GM18511 (cell line): ENCODE results near the gene FKBP4.

Source experiments
- ATAC-seq: cut with Tn5 transposase; IDR thresholded peaks from one replicate; pipeline ENCODE4 v1.9.1; 2021; ENCODE audit warnings: mild to moderate bottlenecking, moderate library complexity; ENCODE audit not compliant: unreplicated experiment

Gene FKBP4

DNA sequence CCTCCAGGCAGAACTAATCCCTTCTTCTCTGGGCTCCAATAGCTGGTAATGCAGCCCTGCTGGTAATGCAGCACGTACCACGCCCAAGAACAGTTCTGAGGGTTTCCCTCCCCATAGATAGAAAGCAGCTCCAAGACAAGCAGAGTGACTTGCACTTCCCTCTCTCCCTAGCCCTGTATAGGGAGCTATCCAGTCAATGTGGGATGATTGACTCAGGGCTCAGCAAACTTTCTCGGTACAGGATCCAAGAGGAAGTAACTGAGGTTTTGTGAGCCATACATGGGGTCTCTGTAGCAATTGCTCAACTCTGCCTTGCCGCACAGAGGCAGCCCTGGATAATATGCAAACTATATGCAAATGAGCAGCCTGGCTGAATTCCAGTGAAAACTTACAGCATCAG is 15.5 kb upstream of the FKBP4 start:
- no peak for ATAC-seq

DNA sequence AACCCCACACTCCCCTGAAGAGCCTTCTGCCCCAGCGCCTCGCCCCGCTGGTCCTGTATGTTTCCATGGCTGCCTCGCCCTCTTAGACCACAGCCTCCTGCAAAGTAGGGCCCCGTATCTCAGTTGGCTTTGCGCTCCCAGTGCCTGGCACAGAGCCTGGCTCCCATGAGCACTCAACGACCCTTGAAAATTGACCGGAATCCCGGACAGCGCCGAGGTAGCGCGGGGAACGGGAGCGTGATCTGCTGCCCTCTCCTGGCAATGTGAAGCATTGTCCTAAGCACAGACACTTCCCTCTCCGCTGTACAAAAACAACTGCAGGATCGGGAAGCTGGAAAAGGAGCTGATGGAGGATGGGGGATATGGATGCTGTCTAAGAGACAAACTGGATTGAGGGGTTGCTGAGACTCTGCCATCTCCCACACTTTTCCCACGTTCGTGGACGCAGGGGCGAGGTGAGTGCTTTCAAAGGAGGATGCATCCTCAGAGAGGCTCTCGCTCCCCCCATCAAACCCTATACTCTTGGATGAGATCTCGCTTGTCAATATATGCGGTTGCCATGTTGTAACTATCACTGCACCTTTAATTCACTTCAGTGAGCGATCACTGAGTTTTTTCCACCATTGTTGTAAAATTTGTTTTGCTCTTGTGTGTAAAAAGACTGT is 10.7 kb upstream of the FKBP4 start:
- no peak for ATAC-seq

DNA sequence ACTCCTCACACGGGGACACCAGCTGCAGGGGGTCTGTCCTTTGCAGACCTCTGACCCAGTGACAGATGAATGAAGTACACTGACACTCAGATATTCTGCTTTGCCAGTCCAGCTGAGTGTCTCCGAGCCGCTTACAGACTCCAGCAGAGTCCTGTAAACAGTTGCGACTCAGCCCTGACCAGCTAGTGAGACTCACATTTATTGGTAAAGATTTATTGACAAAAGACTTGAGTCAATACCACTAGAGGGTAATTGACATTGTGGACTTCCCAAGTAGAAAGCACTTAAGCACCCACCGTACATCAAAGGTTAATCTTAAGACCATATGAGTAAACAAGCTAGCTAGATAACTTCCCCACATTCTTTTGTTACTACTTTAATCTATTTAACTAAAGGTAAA is 9.8 kb upstream of the FKBP4 start:
- no peak for ATAC-seq

DNA sequence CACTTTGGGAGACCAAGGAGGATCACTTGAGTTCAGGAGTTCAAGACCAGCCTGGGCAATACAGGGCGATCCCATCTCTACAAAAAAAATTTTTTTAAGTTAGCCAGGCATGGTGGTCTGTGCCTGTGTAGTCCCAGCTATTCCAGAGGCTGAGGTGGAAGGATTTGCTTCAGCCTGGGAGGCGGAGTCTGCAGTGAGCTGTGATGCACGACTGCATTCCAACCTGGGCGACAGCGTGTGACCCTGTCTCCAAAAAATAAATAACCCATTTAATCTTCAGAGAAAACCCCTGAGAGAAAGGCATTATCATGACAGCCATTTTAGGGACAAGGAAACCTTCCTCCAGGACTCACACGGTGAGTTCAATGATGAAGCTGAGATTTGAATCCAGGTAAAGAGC is 3.7 kb upstream of the FKBP4 start:
- no peak for ATAC-seq

DNA sequence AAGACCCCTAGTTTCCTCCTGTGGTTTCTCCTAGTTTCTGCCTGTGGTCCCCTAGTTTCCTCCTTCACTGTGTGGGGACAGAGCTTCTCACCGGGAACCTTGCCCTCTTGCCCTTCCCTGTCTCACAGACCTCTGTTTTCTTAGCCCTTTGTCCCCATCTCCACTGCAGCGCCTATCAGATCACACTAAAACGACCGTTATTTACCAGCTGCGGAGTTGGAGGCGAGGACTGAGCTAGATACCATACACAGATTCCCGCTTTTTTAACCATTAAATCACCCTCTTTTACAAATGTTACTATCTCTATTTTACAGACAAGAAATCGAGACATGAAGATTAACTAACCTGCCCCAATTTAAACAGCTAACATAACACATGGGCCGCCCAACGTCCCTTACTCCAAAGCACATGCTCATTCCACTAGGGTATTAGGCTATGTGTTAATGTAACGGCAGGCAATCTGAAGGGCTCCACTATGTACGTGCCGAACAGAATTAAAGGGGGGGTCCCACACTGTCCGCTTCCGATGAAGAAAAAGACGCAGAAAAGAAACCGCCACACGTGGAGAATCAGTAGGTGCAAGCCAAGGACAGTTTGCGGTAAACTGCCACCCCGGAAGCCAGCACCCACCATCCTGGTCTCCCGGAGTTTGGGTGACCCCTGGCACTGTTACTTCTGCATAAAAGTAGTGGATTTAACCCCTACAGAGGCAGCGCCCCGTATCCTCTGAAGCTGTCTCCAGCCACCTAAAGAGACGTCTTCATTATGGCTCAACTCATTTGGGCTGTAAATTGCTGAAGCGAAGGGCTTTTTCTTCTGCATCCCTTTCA is 1.9 kb upstream of the FKBP4 start:
- ATAC-seq, result no peak

DNA sequence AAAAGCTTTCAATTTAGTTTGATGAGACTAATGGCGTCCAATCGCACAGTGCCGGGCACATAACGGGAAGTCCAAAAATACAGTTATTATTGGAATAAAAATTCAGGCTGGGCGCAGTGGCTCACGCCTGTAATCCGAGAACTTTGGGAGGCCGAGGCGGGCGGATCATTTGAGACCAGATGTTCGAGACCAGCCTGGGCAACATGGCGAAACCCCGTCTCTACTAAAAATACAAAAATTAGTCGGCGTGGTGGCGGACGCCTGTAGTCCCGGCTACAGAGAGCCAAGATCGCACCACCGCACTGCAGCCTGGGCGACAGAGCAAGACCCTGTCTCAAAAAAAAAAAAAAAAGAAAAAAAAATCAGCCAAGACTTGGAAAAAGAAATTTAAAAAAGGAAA is 1.2 kb upstream of the FKBP4 start:
- no peak for ATAC-seq

DNA sequence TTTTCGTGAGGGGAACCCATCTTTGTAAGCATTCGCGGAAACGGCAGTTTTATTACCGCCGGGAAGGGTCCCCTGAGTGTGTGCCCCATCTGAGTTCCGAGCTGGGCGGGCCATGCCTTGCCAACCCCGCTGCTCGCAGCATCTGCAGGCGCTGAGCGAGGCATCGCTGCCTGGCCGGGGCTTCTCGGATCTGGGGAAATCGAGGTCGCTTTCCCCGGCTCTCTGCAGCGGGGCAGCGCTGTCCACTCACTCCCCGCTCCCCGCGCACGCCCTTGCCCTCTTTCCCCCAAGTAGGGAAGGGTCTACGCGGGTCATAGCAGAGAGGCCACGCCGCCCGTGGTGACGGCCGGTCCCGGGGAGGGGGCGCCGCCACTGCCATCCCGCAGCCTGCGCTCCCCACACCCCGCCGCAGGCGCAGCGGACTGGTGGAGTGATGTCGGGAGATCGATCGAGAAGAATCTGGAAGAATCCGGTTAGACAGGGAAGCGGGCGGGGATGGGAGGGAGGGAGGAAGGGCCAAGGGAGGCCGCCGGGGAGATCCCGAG is 507 bp upstream of the FKBP4 start:
- no peak for ATAC-seq

DNA sequence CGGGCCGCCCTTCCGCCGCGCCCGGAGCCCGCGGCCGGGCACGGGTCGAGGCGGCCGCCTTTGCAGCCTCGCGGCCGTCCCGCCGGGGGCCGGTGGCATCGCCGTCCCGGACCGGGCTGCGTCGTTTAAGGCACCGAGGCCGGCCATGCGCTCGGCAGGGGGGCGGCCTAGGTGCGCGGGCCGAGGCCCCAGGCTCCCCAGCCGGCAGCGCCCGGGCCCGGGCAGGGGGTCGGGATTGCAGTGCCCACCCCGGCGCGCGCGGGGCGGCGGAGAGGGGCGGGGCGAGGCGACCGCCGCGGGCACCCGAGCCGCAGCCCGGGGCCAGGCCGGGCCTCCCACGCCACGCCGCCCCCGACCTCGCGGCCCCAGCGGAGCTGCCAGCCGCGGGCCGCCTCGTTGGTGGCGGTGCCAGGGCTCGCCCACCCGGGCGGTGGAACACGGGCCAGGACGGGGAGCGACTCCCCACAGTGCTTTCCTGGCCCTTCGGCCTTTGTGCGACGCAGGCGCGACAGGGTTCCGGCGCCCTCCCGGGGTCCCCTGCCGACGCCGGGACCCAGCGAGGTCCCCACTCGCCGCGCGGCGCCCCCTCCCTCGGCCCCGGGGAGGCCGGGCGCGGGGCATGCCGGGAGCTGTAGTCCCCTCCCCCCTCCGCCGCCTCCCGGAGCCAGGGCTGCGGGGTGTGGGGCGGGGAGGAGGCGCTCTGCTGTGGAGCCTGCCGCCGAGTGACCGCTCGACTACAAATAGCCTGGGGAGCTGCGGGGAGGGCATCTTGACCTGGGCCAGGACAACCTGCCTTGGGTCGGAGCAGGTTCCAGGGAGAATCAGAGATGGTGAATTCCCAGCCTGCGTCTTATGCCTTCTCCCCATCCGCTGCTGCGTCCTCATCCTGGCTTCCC is 769 bp downstream of the FKBP4 start:
- peak; percentile 81 for ATAC-seq

DNA sequence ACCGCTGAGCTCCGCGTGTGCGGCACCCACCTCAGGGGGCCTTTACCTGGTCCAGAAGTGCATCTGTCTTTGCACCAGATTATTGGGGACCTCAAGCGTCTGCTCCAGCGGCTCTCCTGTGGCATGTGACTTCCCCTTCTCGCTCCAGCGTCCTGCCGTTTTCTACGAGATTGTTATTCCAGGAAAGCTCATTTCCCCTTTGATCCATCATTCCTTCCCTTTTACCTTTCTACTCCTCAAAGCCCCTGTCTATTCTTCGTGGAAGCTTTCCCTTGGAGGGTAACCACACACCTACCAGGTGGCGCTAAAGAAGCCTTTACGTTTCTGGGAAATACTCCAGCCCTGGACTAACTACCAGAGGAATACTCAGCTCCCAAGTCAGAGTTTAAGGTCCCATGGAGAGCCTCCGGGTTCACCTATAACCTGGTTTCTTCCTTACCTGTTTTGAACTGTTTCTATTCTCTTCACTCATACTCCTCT is 1.5 kb downstream of the FKBP4 start:
- no peak for ATAC-seq

DNA sequence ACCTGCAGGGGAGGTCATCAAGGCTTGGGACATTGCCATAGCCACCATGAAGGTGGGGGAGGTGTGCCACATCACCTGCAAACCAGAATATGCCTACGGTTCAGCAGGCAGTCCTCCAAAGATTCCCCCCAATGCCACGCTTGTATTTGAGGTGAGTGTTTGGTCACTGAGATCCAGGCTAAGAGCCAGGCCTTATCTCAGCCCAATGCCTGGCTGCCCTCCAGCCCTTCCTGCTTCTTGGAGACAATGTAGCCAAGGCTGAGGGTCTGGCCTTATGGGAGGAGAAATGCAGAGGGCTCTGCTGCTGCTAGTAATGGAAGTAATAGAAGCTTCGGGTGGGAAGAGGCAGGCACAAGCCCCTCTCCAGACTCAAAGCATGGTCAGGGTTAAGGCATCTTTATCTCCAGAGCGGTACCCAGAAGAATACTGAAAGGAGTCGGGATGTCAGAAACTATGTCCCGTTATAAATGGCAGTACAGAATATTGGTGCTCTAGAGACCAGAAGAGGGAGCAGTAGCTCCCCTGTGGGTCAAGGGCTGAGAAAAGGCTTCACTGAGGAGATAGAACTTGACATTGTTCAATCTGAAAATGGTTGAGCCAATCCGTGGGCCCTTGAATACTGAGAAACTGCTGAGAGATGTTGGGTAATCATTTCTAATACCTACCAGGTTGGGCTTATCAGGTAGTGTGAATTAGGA is 3.1 kb downstream of the FKBP4 start:
- ATAC-seq, result no peak

DNA sequence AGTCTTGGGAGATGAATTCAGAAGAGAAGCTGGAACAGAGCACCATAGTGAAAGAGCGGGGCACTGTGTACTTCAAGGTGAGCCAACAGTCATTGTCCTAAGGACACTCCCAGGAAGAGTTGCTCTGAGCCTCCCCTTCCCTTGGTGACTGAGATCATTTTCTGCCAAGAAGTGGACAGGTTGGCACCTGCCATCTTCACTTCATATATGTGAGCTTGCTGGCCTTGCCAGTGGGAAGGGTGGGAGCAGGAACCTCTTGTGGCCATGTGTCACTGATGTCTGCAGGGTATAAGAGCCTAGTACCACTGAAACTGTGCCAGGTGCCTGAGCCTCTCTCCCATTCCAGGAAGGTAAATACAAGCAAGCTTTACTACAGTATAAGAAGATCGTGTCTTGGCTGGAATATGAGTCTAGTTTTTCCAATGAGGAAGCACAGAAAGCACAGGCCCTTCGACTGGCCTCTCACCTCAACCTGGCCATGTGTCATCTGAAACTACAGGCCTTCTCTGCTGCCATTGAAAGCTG is 5.3 kb downstream of the FKBP4 start:
- no peak for ATAC-seq

DNA sequence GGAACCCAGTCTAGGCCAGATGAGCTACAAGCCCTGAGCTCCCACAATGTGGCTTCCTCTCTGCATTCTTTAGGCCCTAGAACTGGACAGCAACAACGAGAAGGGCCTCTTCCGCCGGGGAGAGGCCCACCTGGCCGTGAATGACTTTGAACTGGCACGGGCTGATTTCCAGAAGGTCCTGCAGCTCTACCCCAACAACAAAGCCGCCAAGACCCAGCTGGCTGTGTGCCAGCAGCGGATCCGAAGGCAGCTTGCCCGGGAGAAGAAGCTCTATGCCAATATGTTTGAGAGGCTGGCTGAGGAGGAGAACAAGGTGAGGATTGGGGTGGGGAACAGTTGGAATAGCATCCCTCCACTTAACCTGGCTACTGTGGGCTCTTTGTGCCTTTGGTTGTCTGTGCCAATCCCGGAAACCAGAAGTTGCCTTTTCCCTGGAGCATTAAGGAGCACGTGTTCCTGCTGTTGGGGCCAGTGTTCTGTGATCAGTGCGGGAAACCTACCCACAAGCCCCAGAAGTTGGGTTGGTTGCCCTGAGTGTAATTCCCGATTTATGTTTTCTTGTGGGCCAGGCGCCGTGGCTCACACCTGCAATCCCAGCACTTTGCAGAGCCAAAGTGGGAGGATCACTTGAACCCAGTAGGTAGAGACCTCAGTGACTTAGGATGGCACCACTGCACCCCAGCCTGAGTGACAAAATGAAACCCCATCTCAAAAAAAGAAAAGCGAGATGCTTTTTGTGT is 6.4 kb downstream of the FKBP4 start:
- ATAC-seq, result no peak

DNA sequence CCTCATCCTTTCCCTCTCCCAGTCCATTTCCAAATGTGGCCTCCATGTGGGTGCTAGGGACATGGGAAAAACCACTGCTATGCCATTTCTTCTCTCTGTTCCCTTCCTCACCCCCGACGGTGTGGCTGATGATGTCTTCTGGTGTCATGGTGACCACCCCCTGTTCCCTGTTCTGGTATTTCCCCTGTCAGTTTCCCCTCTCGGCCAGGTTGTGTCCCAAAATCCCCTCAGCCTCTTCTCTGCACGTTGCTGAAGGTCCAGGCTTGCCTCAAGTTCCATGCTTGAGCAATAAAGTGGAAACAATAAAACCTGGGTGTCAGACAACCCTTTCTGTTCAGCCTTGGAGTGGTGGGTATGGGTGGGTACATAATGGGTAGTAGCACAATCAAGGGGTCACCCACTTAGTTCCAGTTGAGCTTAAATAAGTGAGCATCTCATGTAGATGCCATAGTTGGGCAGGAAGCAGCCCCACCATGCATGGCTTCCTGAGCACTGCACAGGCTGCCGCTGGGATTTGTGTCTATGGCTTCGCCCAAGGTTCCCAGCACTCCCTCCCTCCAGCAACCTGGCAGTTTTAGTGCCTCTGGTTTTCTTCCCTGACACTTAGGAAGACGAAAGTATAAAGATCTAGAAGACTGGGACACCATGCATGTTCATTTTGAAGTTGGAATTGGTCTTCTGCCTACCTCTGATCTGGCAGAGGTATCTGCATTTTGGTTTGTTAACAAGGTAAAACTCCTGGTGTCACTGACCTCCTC is 9.0 kb downstream of the FKBP4 start:
- ATAC-seq, result no peak

DNA sequence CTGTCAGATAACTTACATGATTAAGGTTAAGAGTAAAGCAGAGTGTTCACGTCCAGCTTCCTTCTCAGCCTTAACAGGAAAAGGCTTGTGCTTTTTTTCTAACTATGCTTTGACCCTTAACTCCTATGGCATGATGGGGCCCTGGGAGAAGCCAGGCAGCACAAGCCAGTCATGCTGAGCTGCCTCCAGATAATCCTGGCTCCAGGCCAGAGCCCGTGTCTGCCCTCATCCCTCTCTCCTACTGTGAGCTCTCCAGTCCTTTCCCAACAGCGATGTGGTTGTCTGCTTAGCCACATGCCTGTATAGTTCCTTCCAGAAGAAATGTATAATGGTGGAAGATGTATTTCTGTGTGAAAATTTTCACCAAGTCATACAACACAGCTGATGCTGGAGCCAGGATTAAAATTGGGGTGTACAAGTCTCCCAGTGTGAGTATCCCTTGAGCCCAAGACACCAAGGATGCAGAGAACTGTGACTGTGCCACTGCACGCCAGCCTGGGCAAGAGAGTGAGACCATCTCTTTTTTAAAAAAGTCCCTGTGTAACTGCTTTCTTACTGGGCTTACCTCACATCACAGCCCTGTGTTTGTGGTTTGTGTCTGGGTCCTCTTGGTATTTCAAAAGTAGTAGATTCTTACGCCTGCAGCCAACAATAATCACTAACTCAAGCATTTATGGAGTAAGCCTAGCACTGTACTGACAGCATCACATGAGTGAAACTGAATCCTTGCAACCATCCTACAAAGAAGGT is 9.8 kb downstream of the FKBP4 start:
- no peak for ATAC-seq

DNA sequence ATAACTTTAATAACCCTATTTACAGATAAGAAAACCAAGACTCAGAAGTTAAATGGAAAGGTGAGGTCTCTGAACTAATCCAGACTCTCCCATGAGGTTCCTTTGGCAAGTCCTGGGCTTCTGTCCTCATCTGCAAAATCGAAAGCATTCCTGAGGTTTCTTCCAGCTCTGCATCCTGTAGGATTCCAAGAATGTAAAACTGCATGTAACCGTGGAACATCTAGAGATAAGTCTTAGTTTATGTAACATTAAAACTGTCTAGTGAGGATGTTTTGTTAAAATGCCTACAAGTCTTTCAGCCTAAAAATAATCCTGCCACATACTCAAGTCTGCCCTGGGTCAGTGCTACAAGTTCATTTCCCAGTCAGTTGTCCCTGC is 10.4 kb downstream of the FKBP4 start:
- ATAC-seq, result no peak

DNA sequence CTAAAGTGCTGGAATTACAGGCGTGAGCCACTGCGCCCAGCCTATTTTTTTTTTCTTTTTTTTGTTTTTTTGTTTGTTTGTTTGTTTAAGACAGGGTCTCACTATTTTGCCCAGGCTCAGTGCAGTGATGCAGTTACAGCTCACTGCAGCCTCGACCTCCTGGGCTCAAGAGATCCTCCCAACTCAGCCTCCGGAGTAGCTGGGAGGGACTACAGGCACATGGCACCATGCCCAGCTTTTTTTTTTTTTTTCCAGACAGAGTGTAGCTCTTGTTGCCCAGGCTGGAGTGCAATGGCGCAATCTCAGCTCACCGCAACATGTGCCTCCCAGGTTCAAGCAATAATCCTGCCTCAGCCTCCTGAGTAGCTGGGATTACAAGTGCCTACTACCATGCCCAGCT is 11.9 kb downstream of the FKBP4 start:
- ATAC-seq, result no peak

DNA sequence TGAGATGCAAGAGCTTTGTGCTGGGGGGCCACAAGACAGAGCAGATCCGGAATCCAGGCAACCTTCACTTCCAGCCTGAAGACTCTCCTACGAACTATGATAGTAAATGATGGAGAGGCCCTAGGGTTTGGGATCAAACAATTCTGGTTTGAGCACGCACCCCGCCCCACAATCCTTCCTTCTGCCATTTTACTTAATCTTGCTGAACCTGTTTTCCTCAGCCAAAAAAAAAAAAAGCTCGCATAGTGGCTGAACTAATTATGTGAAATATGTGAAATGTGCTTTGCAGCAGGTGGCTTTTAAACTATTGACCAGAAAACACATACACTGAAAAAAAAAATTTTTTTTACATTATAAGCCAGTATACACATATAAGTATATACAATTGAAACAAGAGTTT is 17.0 kb downstream of the FKBP4 start:
- ATAC-seq, result no peak
